GM18873 (cell line): ENCODE measurements around the gene CES2.
A peak's percentile ranks its signal among the peaks of the same experiment; 100 is the strongest.
"Not testable (repeated sequence)": the region's sequence is repeated elsewhere in the genome, so short reads cannot be mapped to it uniquely, and the experiment has no call there.

ENCODE experiments used
- ATAC-seq: cut with Tn5 transposase; IDR thresholded peaks from one replicate; pipeline ENCODE4 v1.9.1; 2021; ENCODE audit warnings: mild to moderate bottlenecking, moderate library complexity, moderate number of reproducible peaks; ENCODE audit not compliant: unreplicated experiment, low FRiP score

Gene CES2

DNA sequence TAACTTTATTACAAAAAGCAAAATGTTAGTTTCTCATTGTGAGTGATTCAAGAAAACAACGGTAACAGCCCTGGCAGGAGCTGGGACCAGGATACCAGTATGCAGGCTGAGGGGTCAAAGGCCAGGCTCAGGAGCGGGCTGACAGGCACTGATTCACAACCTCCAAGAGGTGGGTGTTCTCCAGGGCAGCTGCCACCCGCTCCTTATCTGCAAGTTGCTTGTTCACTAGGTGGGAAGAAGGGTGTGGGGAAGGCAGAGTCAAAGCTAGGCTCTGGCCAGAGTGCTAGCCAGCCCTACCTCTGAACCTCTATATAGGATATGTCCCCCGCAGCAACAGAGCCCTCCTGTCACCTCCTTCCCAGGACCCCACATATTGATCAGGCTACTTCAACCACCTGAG is 3.2 kb upstream of the CES2 start:
- no peak for ATAC-seq

DNA sequence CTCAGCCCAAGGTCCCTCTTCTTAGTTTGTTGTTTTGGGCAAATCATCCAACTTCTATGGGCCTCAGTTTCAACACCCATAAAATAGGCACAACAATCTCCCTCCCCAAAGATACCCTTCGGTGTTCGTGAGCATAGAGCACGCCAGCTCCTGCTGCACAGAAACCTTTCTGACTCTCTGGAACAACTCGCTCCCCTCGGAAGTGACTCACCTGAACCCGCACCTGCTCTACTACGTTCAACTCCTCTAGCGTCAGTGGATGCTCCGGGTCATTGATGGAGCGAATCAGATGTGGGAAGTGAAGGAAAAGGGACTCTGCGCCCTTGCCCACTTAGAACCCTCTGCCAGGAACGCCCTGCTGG is 1.6 kb upstream of the CES2 start:
- peak; percentile 9 for ATAC-seq

DNA sequence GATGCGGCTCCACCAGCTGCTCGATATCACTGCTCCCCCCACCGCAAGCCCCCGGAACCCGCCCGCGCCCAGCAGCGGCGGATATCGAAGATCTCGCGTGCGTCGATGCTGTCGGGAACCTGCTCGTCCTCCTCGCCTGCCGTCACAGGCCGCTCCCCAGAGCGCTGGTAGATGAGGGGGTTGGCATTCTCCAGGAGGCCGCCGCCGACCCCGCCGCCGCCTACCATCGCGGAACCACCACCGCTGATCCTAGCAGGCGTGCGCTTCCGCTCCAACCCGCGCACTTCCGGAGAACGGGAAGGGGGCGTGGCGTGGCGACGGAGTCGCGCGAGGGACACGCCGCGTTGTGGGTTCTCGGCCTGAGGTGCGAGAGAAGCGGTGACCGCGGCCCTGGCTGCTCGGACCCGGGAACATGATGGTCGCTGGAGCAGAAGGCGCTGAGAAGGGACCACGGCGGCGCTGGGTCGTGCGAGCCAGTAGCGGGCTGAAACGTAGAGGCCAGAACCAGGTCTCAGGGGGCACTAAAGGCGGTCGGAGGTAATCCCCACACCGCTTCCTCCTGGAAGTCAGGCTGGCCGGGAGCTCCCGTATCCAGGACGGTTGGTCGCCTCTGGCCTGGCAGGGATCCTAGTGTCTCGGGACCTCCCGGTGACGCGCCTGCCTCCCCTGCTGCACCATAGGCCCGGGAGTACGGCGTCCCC is 1.0 kb upstream of the CES2 start, which contains the start of gene CIAO2B:
Gene CIAO2B (minus strand): TSS at position 265 of the 701 bp plus-strand sequence. CDS start 38 bp downstream, at position 227.
- ATAC-seq, result peak; percentile 40

DNA sequence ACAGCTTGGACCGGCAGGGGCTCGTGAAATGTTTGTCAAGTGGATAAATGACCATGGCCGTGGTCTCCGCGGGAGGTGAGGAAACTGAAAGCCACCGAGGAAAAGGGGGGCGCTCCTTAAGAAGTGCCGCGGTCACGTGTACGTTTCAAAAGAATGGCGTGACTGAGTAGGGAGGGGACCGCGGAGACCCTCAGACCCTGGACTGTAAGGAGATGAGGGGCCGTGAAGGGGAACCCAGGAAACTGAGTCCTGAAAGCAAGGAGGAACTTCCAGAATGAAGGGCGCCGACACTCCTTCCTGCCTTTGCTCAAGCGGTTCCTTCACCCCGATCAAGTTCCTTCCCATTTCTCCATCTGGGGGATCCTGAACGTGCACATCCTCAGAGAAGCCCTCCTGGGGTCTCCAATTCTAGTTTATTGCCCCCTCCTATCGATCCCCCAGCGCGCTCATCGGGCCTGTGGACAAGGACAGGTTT is 440 bp upstream of the CES2 start:
- ATAC-seq, result peak; percentile 16

DNA sequence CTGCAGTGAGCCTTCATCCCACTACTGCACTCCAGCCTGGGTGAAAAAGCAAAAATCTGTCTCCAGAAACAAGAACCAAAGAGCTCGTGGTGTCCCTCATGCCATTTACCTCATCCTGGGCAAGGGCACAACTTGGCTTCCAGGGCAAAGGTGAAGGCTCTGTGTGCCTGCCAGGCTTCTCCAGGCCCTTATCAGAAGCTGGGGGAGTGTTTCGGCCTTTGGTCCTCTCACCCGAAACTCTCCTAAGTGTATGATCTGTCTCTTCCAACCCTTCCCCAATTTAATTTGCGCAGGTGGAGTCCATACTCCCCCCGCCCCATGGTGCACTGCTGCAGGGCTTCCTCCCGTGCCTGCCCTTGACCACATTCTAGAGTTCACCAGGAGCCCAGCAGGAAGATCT is 1.1 kb downstream of the CES2 start:
- no peak for ATAC-seq

DNA sequence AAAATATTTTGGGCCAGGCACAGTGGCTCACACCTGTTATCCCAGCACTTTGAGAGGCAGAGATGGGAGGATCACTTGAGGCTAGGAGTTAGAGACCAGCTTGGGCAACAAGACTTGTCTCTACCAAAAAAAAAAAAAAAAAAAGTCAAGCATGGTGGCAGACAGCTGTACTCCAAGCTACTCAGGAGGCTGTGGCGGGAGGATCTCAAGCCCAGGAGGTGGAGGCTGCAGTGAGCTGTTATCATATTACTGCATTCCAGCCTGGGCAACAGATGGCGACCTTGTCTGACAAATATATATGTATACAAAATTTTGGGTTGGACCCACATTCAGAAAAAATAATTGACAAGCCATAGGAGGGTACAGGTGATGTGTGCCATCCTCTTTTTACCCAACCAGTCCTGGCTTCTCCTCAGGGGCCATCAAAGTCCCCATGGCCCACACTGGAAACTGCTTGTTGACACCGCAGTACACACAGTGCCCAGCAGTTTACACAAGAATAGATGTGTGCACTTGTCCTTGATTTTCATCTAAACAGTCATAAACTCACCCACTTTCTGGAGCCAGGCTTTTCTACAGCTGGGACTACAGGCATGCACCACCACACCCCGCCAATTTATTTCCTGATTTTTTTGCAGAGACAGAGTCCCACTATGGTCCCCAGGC is 1.7 kb downstream of the CES2 start:
- no peak for ATAC-seq

DNA sequence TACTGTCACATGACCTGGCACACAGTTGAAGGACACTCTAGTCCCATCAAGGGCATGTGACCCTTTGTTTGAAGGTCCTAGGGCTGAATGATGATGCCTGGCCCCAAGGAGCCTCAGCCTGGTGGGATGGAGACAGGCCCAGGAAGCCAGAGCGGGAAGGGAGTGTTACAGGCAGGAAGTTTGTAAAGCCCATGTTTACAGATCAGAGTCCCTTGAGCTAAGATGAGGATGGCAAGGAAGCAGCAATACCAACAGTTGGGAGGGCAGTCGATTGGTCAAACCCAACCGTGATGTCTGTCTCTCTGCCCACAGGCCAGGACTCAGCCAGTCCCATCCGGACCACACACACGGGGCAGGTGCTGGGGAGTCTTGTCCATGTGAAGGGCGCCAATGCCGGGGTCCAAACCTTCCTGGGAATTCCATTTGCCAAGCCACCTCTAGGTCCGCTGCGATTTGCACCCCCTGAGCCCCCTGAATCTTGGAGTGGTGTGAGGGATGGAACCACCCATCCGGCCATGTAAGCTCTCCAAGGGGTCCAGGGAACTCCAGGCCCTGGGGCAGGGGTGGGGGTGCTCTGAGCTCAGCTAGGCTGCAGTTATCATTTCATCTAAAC is 2.5 kb downstream of the CES2 start:
- no peak for ATAC-seq

DNA sequence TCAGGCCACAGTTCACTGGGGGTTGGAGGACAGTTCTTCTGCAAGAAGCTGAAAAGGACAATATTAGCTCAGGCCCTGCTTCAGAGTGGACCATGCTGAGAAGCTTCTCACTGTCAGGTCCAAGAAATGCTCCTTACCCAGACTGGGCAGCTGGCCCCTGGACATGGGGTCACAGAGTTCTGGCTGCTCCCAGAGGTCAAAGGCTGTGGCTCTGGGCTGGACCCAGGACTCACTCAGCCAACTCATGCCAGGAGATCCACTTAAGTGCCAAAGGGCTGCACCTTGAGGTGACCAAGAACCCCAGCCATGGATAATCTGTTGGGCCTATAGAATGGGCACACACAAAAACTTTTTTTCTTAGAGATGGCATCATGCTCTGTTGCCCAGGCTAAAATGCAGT is 4.0 kb downstream of the CES2 start:
- ATAC-seq, result no peak

DNA sequence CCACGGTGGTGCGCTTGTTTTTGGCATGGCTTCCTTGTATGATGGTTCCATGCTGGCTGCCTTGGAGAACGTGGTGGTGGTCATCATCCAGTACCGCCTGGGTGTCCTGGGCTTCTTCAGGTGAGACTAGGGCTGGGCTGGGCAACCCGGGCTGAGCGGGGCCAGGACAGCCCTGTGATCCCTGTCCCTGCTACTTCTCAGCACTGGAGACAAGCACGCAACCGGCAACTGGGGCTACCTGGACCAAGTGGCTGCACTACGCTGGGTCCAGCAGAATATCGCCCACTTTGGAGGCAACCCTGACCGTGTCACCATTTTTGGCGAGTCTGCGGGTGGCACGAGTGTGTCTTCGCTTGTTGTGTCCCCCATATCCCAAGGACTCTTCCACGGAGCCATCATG is 4.9 kb downstream of the CES2 start:
- no peak for ATAC-seq

DNA sequence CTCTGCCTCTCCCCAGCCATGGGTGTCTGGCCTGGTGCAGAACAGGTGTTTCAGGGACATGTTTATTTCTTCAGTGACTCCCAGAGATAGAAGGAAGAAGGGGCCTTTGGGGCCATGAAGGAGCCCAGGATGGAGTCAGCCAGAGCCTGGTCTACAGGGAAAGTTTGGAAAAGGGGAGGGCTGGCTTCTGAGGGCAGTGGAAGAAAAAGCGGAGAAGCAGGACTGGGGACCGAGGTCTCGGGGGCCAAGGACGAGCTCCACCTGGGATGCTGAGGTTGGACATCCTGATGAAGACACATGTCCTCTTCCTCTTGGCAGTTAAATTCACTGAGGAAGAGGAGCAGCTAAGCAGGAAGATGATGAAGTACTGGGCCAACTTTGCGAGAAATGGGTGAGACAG is 7.7 kb downstream of the CES2 start:
- no peak for ATAC-seq

DNA sequence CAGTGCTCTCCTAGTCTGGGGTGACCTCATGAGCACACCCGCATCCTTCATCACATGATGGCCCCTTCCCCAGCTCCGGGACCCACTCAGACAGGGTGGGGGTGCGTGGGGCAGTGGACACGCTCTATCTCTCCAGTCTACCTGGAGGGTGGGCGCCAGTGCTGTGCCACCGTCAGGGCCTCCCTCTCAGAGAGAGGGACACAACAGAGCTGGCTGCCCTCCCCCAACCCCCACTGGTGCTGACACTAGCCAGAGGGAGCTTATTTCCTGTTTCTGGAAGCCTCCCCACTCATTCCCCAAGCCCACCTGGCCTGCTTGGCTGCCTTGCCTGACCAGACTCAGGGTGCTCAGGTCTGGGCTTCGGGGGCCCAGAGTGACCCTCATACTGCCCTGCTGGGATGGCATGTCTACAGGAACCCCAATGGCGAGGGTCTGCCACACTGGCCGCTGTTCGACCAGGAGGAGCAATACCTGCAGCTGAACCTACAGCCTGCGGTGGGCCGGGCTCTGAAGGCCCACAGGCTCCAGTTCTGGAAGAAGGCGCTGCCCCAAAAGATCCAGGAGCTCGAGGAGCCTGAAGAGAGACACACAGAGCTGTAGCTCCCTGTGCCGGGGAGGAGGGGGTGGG is 8.2 kb downstream of the CES2 start:
- ATAC-seq, result no peak

DNA sequence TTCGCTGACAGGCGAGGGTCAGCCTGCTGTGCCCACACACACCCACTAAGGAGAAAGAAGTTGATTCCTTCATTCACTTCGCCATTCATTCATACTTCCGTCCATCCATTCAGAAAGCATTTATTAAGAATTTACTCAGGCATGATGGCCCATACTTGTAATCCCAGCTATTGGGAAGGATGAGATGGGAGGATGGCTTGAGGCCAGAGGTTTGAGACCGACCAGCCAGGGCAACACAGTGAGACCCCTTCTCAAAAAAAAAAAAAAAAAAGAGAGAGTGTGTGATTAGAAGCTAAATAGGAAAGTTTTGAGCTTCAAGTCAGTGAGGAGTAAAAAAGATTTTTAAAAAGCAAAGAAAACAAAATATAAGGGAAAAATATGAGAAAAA is 8.7 kb downstream of the CES2 start:
- no peak for ATAC-seq

DNA sequence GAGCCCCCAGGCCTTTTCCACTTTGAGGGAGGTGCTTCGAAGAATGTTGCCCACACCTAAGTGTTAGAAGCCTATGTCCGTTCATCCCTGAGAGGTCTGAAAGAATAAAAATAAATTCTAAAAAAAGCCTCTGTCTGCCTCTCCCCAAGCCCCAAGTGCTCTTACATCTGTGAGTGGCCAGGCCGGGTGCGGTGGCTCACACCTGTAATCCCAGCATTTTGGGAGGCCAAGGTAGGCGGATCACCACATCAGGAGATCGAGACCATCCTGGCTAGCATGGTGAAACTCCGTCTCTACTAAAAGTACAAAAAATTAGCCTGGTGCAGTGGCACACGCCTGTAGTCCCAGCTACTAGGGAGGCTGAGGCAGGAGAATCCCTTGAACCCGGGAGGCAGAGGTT is 9.7 kb downstream of the CES2 start:
- ATAC-seq, result not testable (repeated sequence)

DNA sequence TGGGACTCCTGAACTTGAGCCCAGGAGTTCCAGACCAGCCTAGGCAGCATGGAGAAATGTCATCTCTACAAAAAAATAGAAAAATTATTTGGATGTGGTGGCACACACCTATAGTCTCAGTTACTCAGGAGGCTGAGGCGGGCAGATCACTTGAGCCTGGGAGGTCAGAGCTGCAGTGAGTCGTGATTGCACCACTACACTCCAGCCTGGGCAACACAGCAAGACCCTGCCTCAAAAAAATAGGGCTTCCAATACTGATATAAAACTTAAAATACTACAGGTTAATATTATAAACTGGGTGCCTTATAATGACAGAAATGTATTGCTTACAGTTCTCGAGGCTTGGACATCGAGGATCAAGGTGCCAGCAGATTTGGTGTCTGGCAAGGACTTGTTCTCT is 10.6 kb downstream of the CES2 start:
- no peak for ATAC-seq

DNA sequence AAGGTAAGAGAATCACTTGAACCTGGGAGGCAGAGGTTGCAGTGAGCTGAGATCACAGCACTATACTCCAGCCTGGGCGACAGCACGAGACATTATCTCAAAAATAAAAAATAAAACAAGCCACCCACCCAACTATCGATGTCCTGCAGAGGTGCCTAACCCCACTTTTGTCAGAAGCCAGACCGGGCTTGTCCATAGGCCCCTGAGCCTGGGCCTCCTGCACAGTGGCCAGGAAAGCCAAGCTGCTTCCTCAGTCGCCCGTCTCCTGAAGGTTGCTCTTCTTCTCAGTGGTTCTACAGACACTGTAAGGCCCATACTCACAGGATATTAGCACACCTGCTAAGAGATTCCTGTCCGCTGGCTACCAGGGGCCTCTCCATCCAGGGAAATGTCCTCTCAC is 11.2 kb downstream of the CES2 start:
- no peak for ATAC-seq

DNA sequence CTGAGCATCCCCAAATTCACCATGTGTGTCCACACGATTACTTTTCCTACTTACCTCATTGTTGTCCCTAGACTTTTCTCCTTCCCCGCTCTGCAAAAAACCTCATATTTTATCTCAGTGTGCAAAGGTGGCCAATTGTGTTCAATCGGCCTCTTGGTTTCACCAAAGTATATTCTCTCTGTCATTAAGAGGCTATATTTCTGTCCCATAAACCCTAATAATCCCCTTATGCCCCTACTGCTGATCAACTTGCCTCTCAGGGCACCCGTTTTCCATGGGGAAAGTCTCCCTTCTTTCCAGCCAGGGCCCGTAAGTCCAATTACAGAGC is 11.6 kb downstream of the CES2 start:
- no peak for ATAC-seq

DNA sequence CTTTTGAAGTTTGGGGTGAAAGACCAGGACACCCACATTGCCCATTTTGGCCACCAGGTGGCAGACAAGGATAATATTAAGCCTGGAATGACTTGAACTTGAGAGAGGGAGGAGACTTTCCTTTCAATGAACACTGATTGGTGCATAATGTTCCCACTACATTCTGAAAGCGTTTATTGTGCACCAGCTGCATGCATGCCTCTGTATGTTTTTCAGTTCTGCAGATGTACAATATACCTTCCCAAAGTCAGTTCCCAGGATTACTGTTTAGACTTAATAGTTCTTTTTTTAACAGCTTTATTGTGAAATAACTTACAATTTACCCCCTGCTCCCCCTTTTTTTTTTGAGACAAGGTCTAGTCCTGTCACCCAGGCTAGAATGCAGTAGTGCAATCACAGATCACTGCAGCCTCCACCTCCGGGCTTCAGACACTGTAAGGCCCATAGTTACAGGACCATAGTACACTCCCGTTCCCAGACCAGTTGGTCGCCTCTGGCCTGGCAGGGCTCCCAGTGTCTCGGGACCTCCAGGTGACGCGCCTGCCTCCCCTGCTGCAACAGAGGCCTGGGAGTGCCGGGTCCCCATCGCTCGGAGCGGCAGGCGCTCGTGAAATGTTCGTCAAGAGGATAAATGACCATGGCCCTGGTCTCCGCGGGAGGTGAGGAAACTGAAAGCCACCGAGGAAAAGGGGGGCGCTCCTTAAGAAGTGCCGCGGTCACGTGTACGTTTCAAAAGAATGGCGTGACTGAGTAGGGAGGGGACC is 12.2 kb downstream of the CES2 start:
- peak; percentile 50 for ATAC-seq

DNA sequence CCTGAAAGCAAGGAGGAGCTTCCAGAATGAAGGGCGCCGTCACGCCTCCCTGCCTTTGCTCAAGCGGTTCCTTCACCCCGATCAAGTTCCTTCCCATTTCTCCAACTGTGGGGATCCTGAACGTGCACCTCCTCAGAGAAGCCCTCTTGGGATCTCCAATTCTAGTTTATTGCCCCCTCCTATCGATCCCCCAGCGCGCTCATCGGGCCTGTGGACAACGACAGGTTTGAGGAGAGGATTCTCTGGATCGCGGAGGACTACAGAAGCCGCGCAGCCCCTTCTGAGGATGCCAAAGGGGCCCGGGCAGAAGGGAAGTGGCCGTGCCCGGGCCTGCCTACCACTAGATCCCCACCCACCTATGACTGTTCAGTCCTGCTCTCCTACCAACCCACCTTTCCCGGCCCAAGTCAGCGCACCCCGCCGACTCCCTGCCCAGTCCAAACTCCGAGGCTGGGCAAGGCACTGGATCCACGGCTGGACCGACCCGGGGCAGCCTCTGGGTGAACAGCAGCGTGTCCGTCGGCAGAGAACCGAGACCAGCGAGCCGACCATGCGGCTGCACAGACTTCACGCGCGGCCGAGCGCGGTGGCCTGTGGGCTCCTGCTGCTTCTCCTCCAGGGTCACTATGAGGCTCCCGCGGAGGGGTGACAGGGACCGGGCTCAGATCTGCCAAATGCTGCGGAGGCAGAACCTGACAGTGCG is 13.0 kb downstream of the CES2 start:
- ATAC-seq, result no peak

DNA sequence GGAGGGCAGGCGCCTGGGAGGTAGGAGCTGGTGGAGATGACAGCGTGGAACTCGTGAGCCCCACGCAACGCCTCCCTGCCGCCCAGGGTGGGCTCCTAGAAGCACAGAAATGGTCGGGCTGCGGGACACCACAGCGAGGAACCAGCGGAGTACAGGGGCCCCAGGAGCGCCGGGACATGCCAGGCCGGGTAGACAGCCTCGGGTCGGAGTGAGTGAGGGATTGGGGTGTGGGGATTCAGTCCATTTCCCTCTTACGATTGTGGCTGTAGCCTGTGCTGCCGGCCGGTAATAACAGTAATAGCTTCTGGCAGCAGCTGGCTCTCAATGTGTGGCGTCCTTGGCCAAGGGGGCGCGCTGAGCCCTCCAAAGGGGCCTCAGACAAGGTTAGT is 13.5 kb downstream of the CES2 start:
- no peak for ATAC-seq

DNA sequence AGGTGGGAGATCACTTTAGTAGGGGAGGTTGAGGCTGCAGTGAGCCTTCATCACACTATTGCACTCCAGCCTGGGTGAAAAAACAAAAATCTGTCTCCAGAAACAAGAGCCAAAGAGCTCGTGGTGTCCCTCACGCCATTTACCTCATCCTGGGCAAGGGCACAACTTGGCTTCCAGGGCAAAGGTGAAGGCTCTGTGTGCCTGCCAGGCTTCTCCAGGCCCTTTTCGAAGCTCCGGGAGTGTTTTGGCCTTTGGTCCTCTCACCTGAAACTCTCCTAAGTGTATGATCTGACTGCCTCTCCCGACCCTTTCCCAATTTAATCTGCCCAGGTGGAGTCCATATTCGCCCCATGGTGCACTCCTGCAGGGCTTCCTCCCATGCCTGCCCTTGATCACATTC is 14.2 kb downstream of the CES2 start:
- no peak for ATAC-seq
